DMS153 treated with DMSO at 0.1 percent for 48 hours (cell line): ENCODE data around the gene TMEM184B.

Experiments used
- DNase-seq: peaks from one replicate; lab custom pipeline; 2025; ENCODE audit not compliant: unreplicated experiment; lab: John Stamatoyannopoulos, UW

The TMEM184B gene

GRCh38 chr22:38308791-38309498 is 36.1 kb upstream of the TMEM184B start:
- DNase-seq, result no peak

GRCh38 chr22:38305471-38306448 is 33.0 kb upstream of the TMEM184B start:
- DNase-seq, result peak; percentile 60

GRCh38 chr22:38304526-38304925 is 31.7 kb upstream of the TMEM184B start:
- no peak for DNase-seq

- DNase-seq, result no peak
These were observed 31.2 kb upstream of the TMEM184B start for GRCh38 chr22:38303974-38304373.

GRCh38 chr22:38302906-38303305 is 30.1 kb upstream of the TMEM184B start:
- no peak for DNase-seq

GRCh38 chr22:38300946-38301345 is 28.1 kb upstream of the TMEM184B start:
- no peak for DNase-seq

- DNase-seq, result no peak
These were observed 27.6 kb upstream of the TMEM184B start for GRCh38 chr22:38300197-38300945.

GRCh38 chr22:38299770-38300102 is 26.9 kb upstream of the TMEM184B start:
- DNase-seq, result no peak

GRCh38 chr22:38298312-38299005 is 25.6 kb upstream of the TMEM184B start:
- no peak for DNase-seq

- DNase-seq, result no peak
These were observed 23.6 kb upstream of the TMEM184B start for GRCh38 chr22:38296372-38296771.

GRCh38 chr22:38295863-38296262 is 23.1 kb upstream of the TMEM184B start:
- no peak for DNase-seq

GRCh38 chr22:38295339-38295738 is 22.5 kb upstream of the TMEM184B start:
- DNase-seq, result no peak

GRCh38 chr22:38294193-38294592 is 21.4 kb upstream of the TMEM184B start:
- DNase-seq, result no peak

- no peak for DNase-seq
These were observed 19.9 kb upstream of the TMEM184B start for GRCh38 chr22:38292694-38293093.

- no peak for DNase-seq
These were observed 18.5 kb upstream of the TMEM184B start for GRCh38 chr22:38291201-38291777.

GRCh38 chr22:38290347-38290746 is 17.5 kb upstream of the TMEM184B start:
- no peak for DNase-seq

GRCh38 chr22:38289583-38290082 is 16.8 kb upstream of the TMEM184B start:
- no peak for DNase-seq

- DNase-seq, result no peak
These were observed 14.3 kb upstream of the TMEM184B start for GRCh38 chr22:38286915-38287669.

GRCh38 chr22:38285018-38285417 is 12.2 kb upstream of the TMEM184B start:
- no peak for DNase-seq

GRCh38 chr22:38284042-38284402 is 11.2 kb upstream of the TMEM184B start:
- DNase-seq, result no peak
